Mucosa of descending colon (tissue), 3 donors: ENCODE results near the gene TSPEAR. TPM values are rescaled to one million over a fixed set of nuclear protein-coding genes. Genes with fewer than 3 reads are reported as not detected.

Experiments
- ATAC-seq: fragments of 200-7000 bp; cut with Tn5 transposase; one replicate; pipeline ENCODE4 v1.9.1; 2020; ENCODE audit warnings: mild to moderate bottlenecking, moderate library complexity
- DNase-seq, 3 donors: peaks; one replicate each; pipeline ENCODE4 v3.0.0-alpha.2; 2020
- H3K36me3 ChIP-seq: fragments of 200-600 bp; one replicate; pipeline ENCODE4 v1.8.0; 2021; ENCODE audit warnings: low read depth, mild to moderate bottlenecking
- H3K4me1 ChIP-seq: fragments of 200-600 bp; one replicate; pipeline ENCODE4 v1.8.0; 2021; ENCODE audit warnings: low read depth, mild to moderate bottlenecking
- H3K4me3 ChIP-seq: fragments of 200-600 bp; one replicate; pipeline ENCODE4 v1.8.0; 2021; ENCODE audit warnings: mild to moderate bottlenecking
- H3K9me3 ChIP-seq: fragments of 200-600 bp; one replicate; pipeline ENCODE4 v1.8.0; 2021; ENCODE audit warnings: mild to moderate bottlenecking
- CTCF ChIP-seq: fragments of 200-600 bp; IDR thresholded peaks from one replicate; pipeline ENCODE4 v1.8.0; 2022; ENCODE audit warnings: antibody characterized with exemption, mild to moderate bottlenecking
- intact Hi-C, 2 donors: fragments of 100-400 bp; cut with DNase I in 1 of 2; cut with micrococcal nuclease in 1 of 2; formaldehyde crosslinking; loops; one replicate each; pipeline versions ENCODE4 v1.11.0 to v1.11.1; 2022; cut with DNase I, micrococcal nuclease
- total RNA-seq, 3 donors: library from RNA; stranded (reverse); fragmentation: NEBNext Ultra II Directional in 2 of 3; extraction: Animal tissue kit (Norgen Biotek cat#: 25700) in 2 of 3; gene quantifications; one replicate each; pipeline versions ENCODE4 v1.2.1 to v1.2.4, GENCODE V29; 2021 to 2023
- donor health status: DM: no; HTN: no; CAD: no; lungs with moderate emphysema.
- donor health status: DM: no; HTN: no; CAD: no.
- donor health status: DM: no; HTN: yes; CAD: no.

TSPEAR gene
- total RNA-seq, 3 donors from 2014 or later, result 0.28 TPM; not detected in 2

- intact Hi-C loops, result no loop called here
- Histone ChIP-seq H3K9me3 (no peaks in the 10 kb centered on the region), H3K4me3 (no peak overlapping the region), H3K4me1 (no peaks in the 10 kb centered on the region), H3K36me3 (no peaks in the 10 kb centered on the region)
- ATAC-seq, result no peak
- no peak for DNase-seq
- no peak for TF ChIP-seq CTCF
Observed at GRCh38 chr21:44590311-44590721, 121.1 kb downstream of the TSPEAR start.

GRCh38 chr21:44589586-44590305, 121.6 kb downstream of the TSPEAR start:
- DNase-seq, result no peak
- TF ChIP-seq CTCF, result no peak
- intact Hi-C loops, result no loop called here
- Histone ChIP-seq H3K36me3 (no peaks in the 10 kb centered on the region), H3K4me1 (no peaks in the 10 kb centered on the region), H3K9me3 (no peaks in the 10 kb centered on the region), H3K4me3 (no peak overlapping the region)
- no peak for ATAC-seq

GRCh38 chr21:44589094-44589493, 122.3 kb downstream of the TSPEAR start:
- TF ChIP-seq CTCF, result no peak
- H3K4me1 ChIP-seq, result no peaks in the 10 kb centered on the region
- H3K4me3 ChIP-seq, result no peak overlapping the region
- DNase-seq (no peak), ATAC-seq (no peak)
- intact Hi-C loops, result no loop called here
- no peaks in the 10 kb centered on the region for H3K9me3 ChIP-seq
- no peaks in the 10 kb centered on the region for H3K36me3 ChIP-seq

GRCh38 chr21:44585892-44586291, 125.5 kb downstream of the TSPEAR start:
- H3K4me3 ChIP-seq, result no peak overlapping the region
- DNase-seq, result no peak
- H3K9me3 ChIP-seq, result peaks cover 8% of the 10 kb centered on the region
- H3K36me3 ChIP-seq, result no peaks in the 10 kb centered on the region
- intact Hi-C loops, result no loop called here
- TF ChIP-seq CTCF, result no peak
- no peak for ATAC-seq
- H3K4me1 ChIP-seq, result no peaks in the 10 kb centered on the region

- DNase-seq (no peak), ATAC-seq (no peak)
- Histone ChIP-seq H3K9me3 (peaks cover 9% of the 10 kb centered on the region), H3K4me1 (no peaks in the 10 kb centered on the region), H3K4me3 (no peak overlapping the region), H3K36me3 (no peaks in the 10 kb centered on the region)
- intact Hi-C loops, result no loop called here
- TF ChIP-seq CTCF, result no peak
Observed at GRCh38 chr21:44583800-44584147, 127.6 kb downstream of the TSPEAR start.
